IMR-90 (cell line): ENCODE data around the gene XAF1. TPM values are rescaled to one million over a fixed set of nuclear protein-coding genes. Genes with fewer than 3 reads are reported as not detected.

Experiments used
- ATAC-seq: fragments of 200-7000 bp; cut with Tn5 transposase; 2 replicates; pipeline ENCODE4 v1.9.1; 2020; ENCODE audit warnings: low read depth, mild to moderate bottlenecking, moderate library complexity
- BruUV-seq: library from RNA; stranded (reverse); fragments of 400-500 nt; replicated peaks from 2 replicates; lab custom pipeline; 2021; lab: Mats Ljungman, UMichigan
- CTCF ChIA-PET: fragments of 300-600 bp; formaldehyde crosslinking; extraction: SDS; loops from one replicate; lab custom pipeline; 2021; ENCODE audit warnings: antibody characterized with exemption; lab: Yijun Ruan, JAX
- POLR2A ChIA-PET: fragments of 300-600 bp; sonication (Branson Sonifier 250); formaldehyde crosslinking; loops from one replicate; lab custom pipeline; 2022; ENCODE audit warnings: antibody characterized with exemption; ENCODE audit not compliant: unreplicated experiment; lab: Charles Lee
- DNase-seq: peaks from one replicate; pipeline ENCODE4 v3.0.0; 2013
- H2AFZ ChIP-seq: replicated peaks from 2 replicates; pipeline ENCODE3; 2013; ENCODE audit warnings: low read length, mild to moderate bottlenecking; ENCODE audit not compliant: poor library complexity
- H2AK5ac ChIP-seq: 2 replicates; pipeline ENCODE4 v1.6.1; 2013; ENCODE audit warnings: low read depth, low read length, inconsistent platforms
- H2AK9ac ChIP-seq: replicated peaks from 2 replicates; pipeline ENCODE3; 2013; ENCODE audit warnings: mild to moderate bottlenecking, low read depth, low read length, moderate library complexity; ENCODE audit not compliant: poor library complexity
- H2BK120ac ChIP-seq: 2 replicates; pipeline ENCODE4 v1.6.1; 2013; ENCODE audit warnings: low read depth, low read length, inconsistent platforms
- H2BK15ac ChIP-seq: 3 replicates; pipeline ENCODE4 v1.6.1; 2013; ENCODE audit warnings: low read depth, low read length, inconsistent platforms
- H2BK20ac ChIP-seq: 2 replicates; pipeline ENCODE4 v1.6.1; 2013; ENCODE audit warnings: low read depth, mild to moderate bottlenecking, inconsistent platforms, low read length, moderate library complexity
- H2BK5ac ChIP-seq: 2 replicates; pipeline ENCODE4 v1.6.1; 2013; ENCODE audit warnings: mild to moderate bottlenecking, low read depth, low read length, inconsistent platforms; ENCODE audit not compliant: poor library complexity, severe bottlenecking
- H3K14ac ChIP-seq: replicated peaks from 2 replicates; pipeline ENCODE4 v1.6.1; 2013; ENCODE audit warnings: low read depth, low read length, inconsistent platforms
- H3K18ac ChIP-seq: 2 replicates; pipeline ENCODE4 v1.6.1; 2013; ENCODE audit warnings: low read depth, low read length, control low read depth
- H3K23ac ChIP-seq: 2 replicates; pipeline ENCODE4 v1.6.1; 2013; ENCODE audit warnings: low read depth, low read length, inconsistent platforms
- H3K27ac ChIP-seq: 2 replicates; pipeline ENCODE4 v1.5.1; 2013; ENCODE audit warnings: mild to moderate bottlenecking, control low read depth, low read length; ENCODE audit not compliant: insufficient read depth
- H3K27me3 ChIP-seq: 2 replicates; pipeline ENCODE4 v1.6.1; 2013; ENCODE audit warnings: low read length; ENCODE audit not compliant: control insufficient read depth, insufficient read depth
- H3K36me3 ChIP-seq: 2 replicates; pipeline ENCODE4 v1.6.1; 2013; ENCODE audit warnings: low read length, mixed read lengths; ENCODE audit not compliant: control insufficient read depth, insufficient read depth
- H3K4ac ChIP-seq: 2 replicates; pipeline ENCODE4 v1.6.1; 2013; ENCODE audit warnings: low read depth, low read length, inconsistent platforms
- H3K4me1 ChIP-seq: 2 replicates; pipeline ENCODE4 v1.6.1; 2013; ENCODE audit warnings: low read length, mixed read lengths; ENCODE audit not compliant: control insufficient read depth, insufficient read depth
- H3K4me2 ChIP-seq: 2 replicates; pipeline ENCODE4 v1.6.1; 2013; ENCODE audit warnings: low read depth, mild to moderate bottlenecking, control low read depth, low read length, moderate library complexity
- H3K4me3 ChIP-seq: 2 replicates; pipeline ENCODE4 v1.5.1; 2013; ENCODE audit warnings: low read depth, mild to moderate bottlenecking, control low read depth, low read length, moderate library complexity; ENCODE audit not compliant: insufficient read depth
- H3K56ac ChIP-seq: 2 replicates; pipeline ENCODE4 v1.6.1; 2013; ENCODE audit warnings: low read length, inconsistent platforms; ENCODE audit not compliant: insufficient read depth; ENCODE audit errors: extremely low read depth
- H3K79me1 ChIP-seq, 2 experiments: 2 replicates each; pipeline ENCODE4 v1.6.1; 2013; ENCODE audit warnings: low read length in 2 of 2, inconsistent platforms in 1 of 2, low read depth in 1 of 2
- H3K9ac ChIP-seq: 2 replicates; pipeline ENCODE4 v1.6.1; 2013; ENCODE audit warnings: low read depth, low read length, control low read depth
- H3K9me1 ChIP-seq: 2 replicates; pipeline ENCODE4 v1.6.1; 2013; ENCODE audit warnings: low read length, inconsistent platforms; ENCODE audit not compliant: insufficient read depth
- H3K9me3 ChIP-seq: 2 replicates; pipeline ENCODE4 v1.6.1; 2013; ENCODE audit warnings: low read length; ENCODE audit not compliant: control insufficient read depth, insufficient read depth
- H4K20me1 ChIP-seq: 2 replicates; pipeline ENCODE4 v1.6.1; 2013; ENCODE audit warnings: low read length, inconsistent platforms; ENCODE audit not compliant: insufficient read depth
- H4K5ac ChIP-seq: 2 replicates; pipeline ENCODE4 v1.6.1; 2013; ENCODE audit warnings: mild to moderate bottlenecking, low read depth, low read length, control low read depth
- H4K8ac ChIP-seq, 2 experiments: 2 replicates each; pipeline ENCODE4 v1.6.1; 2013; ENCODE audit warnings: low read depth in 2 of 2, low read length in 2 of 2, control low read depth in 1 of 2, inconsistent platforms in 1 of 2
- H4K91ac ChIP-seq: 2 replicates; pipeline ENCODE4 v1.6.1; 2013; ENCODE audit warnings: low read depth, low read length, inconsistent platforms; ENCODE audit not compliant: insufficient read depth
- BHLHE40 ChIP-seq: fragments of 150-350 bp; IDR thresholded peaks from 2 replicates; pipeline ENCODE4 v1.6.1; 2016; ENCODE audit warnings: mild to moderate bottlenecking, low read depth, low read length
- CEBPB ChIP-seq: IDR thresholded peaks from 2 replicates; pipeline ENCODE4 v1.6.1; 2012; ENCODE audit warnings: low read depth, low read length, improper control_type of control experiment
- CHD1 ChIP-seq: IDR thresholded peaks from 2 replicates; pipeline ENCODE4 v1.6.1; 2012; ENCODE audit warnings: low read depth, low read length, improper control_type of control experiment
- MAFK ChIP-seq: IDR thresholded peaks from 2 replicates; pipeline ENCODE4 v1.6.1; 2012; ENCODE audit warnings: low read depth, low read length, improper control_type of control experiment
- MXI1 ChIP-seq: IDR thresholded peaks from 2 replicates; pipeline ENCODE4 v1.6.1; 2012; ENCODE audit warnings: low read depth, mild to moderate bottlenecking, low read length, moderate library complexity, borderline replicate concordance
- NFE2L2 ChIP-seq: fragments of 150-350 bp; IDR thresholded peaks from 2 replicates; pipeline ENCODE4 v1.6.1; 2016; ENCODE audit warnings: low read depth, mild to moderate bottlenecking, low read length
- POLR2A ChIP-seq: IDR thresholded peaks from 2 replicates; pipeline ENCODE4 v1.6.1; 2012; ENCODE audit warnings: mild to moderate bottlenecking, low read depth, low read length
- RAD21 ChIP-seq: IDR thresholded peaks from 2 replicates; pipeline ENCODE4 v1.6.1; 2012; ENCODE audit warnings: low read length, improper control_type of control experiment
- SMC3 ChIP-seq: fragments of 150-350 bp; IDR thresholded peaks from 2 replicates; pipeline ENCODE4 v1.6.1; 2016; ENCODE audit warnings: low read depth, mild to moderate bottlenecking, antibody characterized with exemption, low read length, moderate library complexity
- WGBS, 2 experiments: methylation state at CpG; one replicate each; pipeline versions ENCODE4 v1.1.5 to v1.1.7; 2013; ENCODE audit warnings: missing lambda C conversion rate in 2 of 2; ENCODE audit not compliant: insufficient read length in 1 of 2; ENCODE audit errors: extremely low coverage in 2 of 2; 5-methylcytosine and 5-hydroxymethylcytosine counted together
- dilution Hi-C: fragments of 300-500 bp; cut with HindIII; formaldehyde crosslinking; loops from one replicate; pipeline ENCODE4 v1.14.3; 2018; ENCODE audit warnings: low sequenced_read_pairs; ENCODE audit not compliant: unreplicated experiment
- in situ Hi-C: fragments of 300-500 bp; cut with MboI; formaldehyde crosslinking; loops from 3 replicates; pipeline ENCODE4 v1.14.3; 2019; ENCODE audit warnings: low sequenced_read_pairs, inconsistent platforms, mixed read lengths
- intact Hi-C: fragments of 100-400 bp; cut with micrococcal nuclease; formaldehyde crosslinking; loops from 2 replicates; pipeline ENCODE4 v1.10.0; 2022
- polyA plus RNA-seq, 3 experiments: library from polyadenylated mRNA; depleted of rRNA; stranded (reverse); fragments of >200 nt; gene quantifications; 2 replicates each; pipeline ENCODE4 v1.2.3, GENCODE V29; 2012; ENCODE audit warnings: low replicate concordance in 1 of 3
- total RNA-seq: library from RNA; depleted of rRNA; stranded (reverse); fragments of >200 nt; gene quantifications from 2 replicates; pipeline ENCODE4 v1.2.3, GENCODE V29; 2012
- TF ChIP-seq, protein P1 (sequence below): conservative IDR thresholded peaks from 2 replicates; pipeline ENCODE4 v1.5.1; 2012; ENCODE audit warnings: mild to moderate bottlenecking, low read depth, low read length, improper control_type of control experiment

Gene XAF1
- total and polyA plus RNA-seq, 2 of the 4 experiments (the other 2 are of a cell fraction), result 1.3 to 3.9 TPM

DNA sequence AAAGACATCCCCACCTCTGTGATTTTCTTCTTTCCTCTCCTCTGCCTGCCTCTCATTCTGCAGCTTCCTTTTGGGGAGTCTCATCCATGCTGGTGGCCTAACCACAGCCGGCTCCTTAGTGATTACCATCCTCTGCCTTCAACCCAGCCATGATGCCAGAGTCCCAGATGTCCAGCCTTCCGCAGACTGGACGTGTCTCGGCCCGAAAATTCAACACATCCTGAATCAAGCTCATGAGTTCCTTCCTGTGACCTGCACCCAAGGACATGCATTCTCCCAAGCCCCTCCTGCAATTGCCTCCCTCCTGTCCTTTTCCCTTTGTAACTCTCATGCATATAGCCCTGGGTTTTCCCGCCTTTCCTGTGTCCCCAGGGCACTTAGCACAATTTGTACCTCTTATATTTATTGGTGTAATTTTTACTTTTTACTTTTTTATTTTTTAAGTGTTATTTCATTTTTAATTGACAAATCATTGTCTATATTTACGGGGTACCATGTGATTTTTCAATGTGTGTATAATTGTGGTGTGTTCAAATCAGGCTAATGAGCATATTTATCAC, 41.5 kb upstream of the XAF1 start:
- H3K18ac ChIP-seq, result no peak overlapping the region
- H3K9ac ChIP-seq, result no peak overlapping the region
- H4K5ac ChIP-seq, result no peak overlapping the region
- no peaks in the 10 kb centered on the region for H3K36me3 ChIP-seq
- H3K56ac ChIP-seq, result no peak overlapping the region
- ATAC-seq (no peak), DNase-seq (no peak)
- peaks cover 3% of the 10 kb centered on the region for H3K9me3 ChIP-seq
- H2BK20ac ChIP-seq, result no peak overlapping the region
- no peak overlapping the region for H3K4me3 ChIP-seq
- H3K9me1 ChIP-seq, result no peaks in the 10 kb centered on the region
- no peak overlapping the region for H4K91ac ChIP-seq
- no peaks in the 10 kb centered on the region for H3K4me1 ChIP-seq
- TF ChIP-seq POLR2A, result no peak
- TF ChIP-seq, protein P1, sequence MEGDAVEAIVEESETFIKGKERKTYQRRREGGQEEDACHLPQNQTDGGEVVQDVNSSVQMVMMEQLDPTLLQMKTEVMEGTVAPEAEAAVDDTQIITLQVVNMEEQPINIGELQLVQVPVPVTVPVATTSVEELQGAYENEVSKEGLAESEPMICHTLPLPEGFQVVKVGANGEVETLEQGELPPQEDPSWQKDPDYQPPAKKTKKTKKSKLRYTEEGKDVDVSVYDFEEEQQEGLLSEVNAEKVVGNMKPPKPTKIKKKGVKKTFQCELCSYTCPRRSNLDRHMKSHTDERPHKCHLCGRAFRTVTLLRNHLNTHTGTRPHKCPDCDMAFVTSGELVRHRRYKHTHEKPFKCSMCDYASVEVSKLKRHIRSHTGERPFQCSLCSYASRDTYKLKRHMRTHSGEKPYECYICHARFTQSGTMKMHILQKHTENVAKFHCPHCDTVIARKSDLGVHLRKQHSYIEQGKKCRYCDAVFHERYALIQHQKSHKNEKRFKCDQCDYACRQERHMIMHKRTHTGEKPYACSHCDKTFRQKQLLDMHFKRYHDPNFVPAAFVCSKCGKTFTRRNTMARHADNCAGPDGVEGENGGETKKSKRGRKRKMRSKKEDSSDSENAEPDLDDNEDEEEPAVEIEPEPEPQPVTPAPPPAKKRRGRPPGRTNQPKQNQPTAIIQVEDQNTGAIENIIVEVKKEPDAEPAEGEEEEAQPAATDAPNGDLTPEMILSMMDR, result no peak
- TF ChIP-seq BHLHE40, result no peak
- TF ChIP-seq CHD1, result no peak
- TF ChIP-seq SMC3, result no peak
- TF ChIP-seq MAFK, result no peak
- TF ChIP-seq NFE2L2, result no peak
- no peak for TF ChIP-seq RAD21
- no peak for TF ChIP-seq MXI1
- TF ChIP-seq CEBPB, result no peak
- intact Hi-C loops, result no loop called here
- H3K4ac ChIP-seq, result no peak overlapping the region
- H2BK15ac ChIP-seq, result no peak overlapping the region
- no peak overlapping the region for H2BK5ac ChIP-seq
- in situ Hi-C loops, result no loop called here
- H2AK5ac ChIP-seq, result no peak overlapping the region
- no peaks in the 10 kb centered on the region for H4K20me1 ChIP-seq
- no peak overlapping the region for H2BK120ac ChIP-seq
- H3K27ac ChIP-seq, result no peak overlapping the region
- POLR2A ChIA-PET, result no interaction called here
- no peak overlapping the region for H2AFZ ChIP-seq
- H3K4me2 ChIP-seq, result no peak overlapping the region
- CTCF ChIA-PET, result interaction anchor here (0.6 kb wide), 1 partner anchor 1370 kb away, joined by 3 read pairs; no protein-coding TSS in a partner anchor
- dilution Hi-C loops, result no loop called here
- BruUV-seq, result no TSS peak
- no peaks in the 10 kb centered on the region for H3K79me1 ChIP-seq
- H3K23ac ChIP-seq, result no peak overlapping the region
- WGBS, 2 experiments, result 93% methylated on average over 2 of the region's 7 CpGs; no CpG with 5 or more reads in 1 of the 2 experiments
- no peak overlapping the region for H4K8ac ChIP-seq
- H3K27me3 ChIP-seq, result peaks cover 32% of the 10 kb centered on the region
- no peak overlapping the region for H2AK9ac ChIP-seq
- H3K14ac ChIP-seq, result no peak overlapping the region
